T-cell (primary cell): ENCODE measurements around the gene SPATA17. TPM values are rescaled to one million over a fixed set of nuclear protein-coding genes. Genes with fewer than 3 reads are reported as not detected.

Experiments used
- ATAC-seq, 4 experiments: fragments of 200-7000 bp in 3 of 4; fragments of 150-1000 bp in 1 of 4; cut with Tn5 transposase; replicated peaks in 1 of 4; 1 replicate in 3 of 4; 2 replicates in 1 of 4; pipeline ENCODE4 v1.10.0; 2021; ENCODE audit warnings: moderate library complexity in 3 of 4, mild to moderate bottlenecking in 2 of 4, moderate number of reproducible peaks in 1 of 4
- CTCF ChIA-PET, 2 donors: fragments of 300-600 bp; sonication (Branson Sonifier 250); formaldehyde crosslinking; loops; one replicate each; lab custom pipeline; 2022; ENCODE audit warnings: antibody characterized with exemption in 2 of 2; lab: Charles Lee
- POLR2A ChIA-PET, 2 donors: fragments of 300-600 bp; sonication (Branson Sonifier 250); formaldehyde crosslinking; loops; one replicate each; lab custom pipeline; 2022; ENCODE audit warnings: antibody characterized with exemption in 2 of 2; lab: Charles Lee
- DNase-seq, 35 experiments: peaks; one replicate each; pipeline versions ENCODE4 v3.0.0 to v3.0.0-alpha.2; 2013 to 2023
- H3K27ac ChIP-seq: one replicate; pipeline ENCODE4 v1.5.1; 2013; ENCODE audit warnings: low read length
- H3K27me3 ChIP-seq, 2 experiments: replicated peaks in 1 of 2; 1 replicate in 1 of 2; 2 replicates in 1 of 2; pipeline versions ENCODE4 v1.6.1 to v1.7.0; 2013; ENCODE audit warnings: low read length in 1 of 2, mixed read lengths in 1 of 2; ENCODE audit not compliant: control insufficient read depth in 2 of 2, insufficient read depth in 2 of 2; ENCODE audit errors: extremely low read depth in 1 of 2
- H3K36me3 ChIP-seq, 2 donors: 1 replicate in 1 of 2; 2 replicates in 1 of 2; pipeline versions ENCODE4 v1.6.1 to v1.7.0; 2013; ENCODE audit warnings: low read length in 1 of 2; ENCODE audit not compliant: control insufficient read depth in 2 of 2, insufficient read depth in 1 of 2; ENCODE audit errors: extremely low read depth in 1 of 2
- H3K4me1 ChIP-seq, 2 experiments: 1 replicate in 1 of 2; 2 replicates in 1 of 2; pipeline versions ENCODE4 v1.6.1 to v1.7.0; 2013; ENCODE audit warnings: low read length in 2 of 2, mixed read lengths in 1 of 2; ENCODE audit not compliant: insufficient read depth in 2 of 2, control insufficient read depth in 1 of 2; ENCODE audit errors: extremely low read depth in 1 of 2
- H3K4me3 ChIP-seq, 2 donors: 1 replicate in 1 of 2; 2 replicates in 1 of 2; pipeline versions ENCODE4 v1.5.1 to v1.7.0; 2013; ENCODE audit warnings: mild to moderate bottlenecking in 2 of 2, low read length in 1 of 2, moderate library complexity in 1 of 2; ENCODE audit not compliant: control insufficient read depth in 1 of 2; ENCODE audit errors: extremely low read depth in 1 of 2
- H3K9me3 ChIP-seq: 2 replicates; pipeline ENCODE4 v1.7.0; 2013
- H3K27ac Mint-ChIP-seq, 2 donors: one replicate each; pipeline ENCODE4 v1.8.0; 2020 to 2021; ENCODE audit warnings: mild to moderate bottlenecking in 2 of 2, mixed read lengths in 2 of 2
- H3K27me3 Mint-ChIP-seq, 2 donors: one replicate each; pipeline ENCODE4 v1.8.0; 2021 to 2022; ENCODE audit warnings: mixed read lengths in 2 of 2
- H3K36me3 Mint-ChIP-seq: one replicate; pipeline ENCODE4 v1.8.0; 2021; ENCODE audit warnings: mixed read lengths
- H3K4me1 Mint-ChIP-seq, 3 donors: one replicate each; pipeline ENCODE4 v1.8.0; 2020 to 2022; ENCODE audit warnings: mixed read lengths in 3 of 3, mild to moderate bottlenecking in 1 of 3
- H3K4me3 Mint-ChIP-seq, 3 donors: one replicate each; pipeline ENCODE4 v1.8.0; 2020 to 2022; ENCODE audit warnings: mild to moderate bottlenecking in 3 of 3, mixed read lengths in 3 of 3, moderate library complexity in 3 of 3
- H3K9me3 Mint-ChIP-seq, 3 donors: one replicate each; pipeline ENCODE4 v1.8.0; 2020 to 2022; ENCODE audit warnings: mixed read lengths in 3 of 3
- WGBS: methylation state at CpG from one replicate; pipeline ENCODE4 v1.1.5; 2013; ENCODE audit warnings: missing lambda C conversion rate; ENCODE audit not compliant: insufficient coverage; 5-methylcytosine and 5-hydroxymethylcytosine counted together
- total RNA-seq, 35 experiments: library from RNA in 6 of 35; stranded (reverse) in 6 of 35; fragments of 120-200 nt in 1 of 35; gene quantifications; one replicate each; pipeline versions ENCODE4 v1.2.1 to v1.2.4 and lab custom pipeline; 2013 to 2026

The SPATA17 gene
- total RNA-seq, 5 donors from 2014 or later (not counting 1 experiment from before 2014, with no cell fraction given) = 0.44 TPM; not detected in 4

DNA sequence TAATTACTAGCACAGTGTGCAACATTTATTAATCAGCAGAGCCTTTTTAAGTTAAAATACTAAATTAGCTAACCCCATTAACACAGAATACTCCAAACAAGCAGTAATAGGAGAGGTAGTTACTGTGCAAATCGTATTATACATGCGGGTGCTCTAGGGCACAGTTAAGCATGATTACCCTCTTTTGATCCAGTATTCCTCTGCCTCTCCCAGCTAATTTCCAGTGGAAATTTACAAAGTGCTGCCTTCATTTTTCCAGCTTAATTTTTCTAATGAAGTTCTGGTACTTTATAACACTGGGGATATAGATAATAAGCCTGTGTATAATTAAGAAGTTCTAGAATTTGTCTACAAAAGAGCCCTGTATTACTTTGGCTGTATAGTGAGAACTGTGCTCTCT, 159.9 kb downstream of the SPATA17 start:
- Histone ChIP-seq H3K4me3 (no peak overlapping the region), H3K27ac (no peak overlapping the region), H3K36me3 (no peaks in the 10 kb centered on the region), H3K4me1 (no peaks in the 10 kb centered on the region), H3K9me3 (no peaks in the 10 kb centered on the region), H3K27me3 (no peaks in the 10 kb centered on the region)
- no peaks in the 10 kb centered on the region for H3K4me1 Mint-ChIP-seq
- no peak for DNase-seq
- no peak for ATAC-seq
- no CpG with 5 or more reads among the region's 2 CpGs for WGBS
- H3K9me3 Mint-ChIP-seq = peaks cover 0 to 6% (median 4%) of the 10 kb centered on the region in 3 donors
- no peak overlapping the region for H3K4me3 Mint-ChIP-seq
- ChIA-PET CTCF (no interaction called here), POLR2A (no interaction called here)
- no peak overlapping the region for H3K27ac Mint-ChIP-seq
- H3K27me3 Mint-ChIP-seq = no peaks in the 10 kb centered on the region
- no peaks in the 10 kb centered on the region for H3K36me3 Mint-ChIP-seq

DNA sequence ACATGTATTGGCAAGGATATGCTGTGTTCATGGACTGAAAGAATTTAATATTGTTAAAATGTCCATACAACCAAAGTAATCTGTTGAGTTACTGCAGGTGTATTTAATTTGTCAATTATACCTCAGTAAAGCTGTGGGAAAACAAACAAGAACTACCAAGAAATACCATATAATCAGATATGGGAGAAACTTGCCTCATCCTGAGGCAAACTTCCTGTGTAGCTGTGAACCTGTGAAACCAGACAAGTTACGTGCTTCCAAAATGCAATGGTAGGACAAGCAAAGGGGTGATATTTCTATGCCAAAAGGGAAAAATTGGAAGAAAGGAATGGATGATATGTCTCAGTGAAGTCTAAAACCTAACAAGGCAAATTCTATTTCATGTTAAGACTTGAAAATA, 174.6 kb downstream of the SPATA17 start:
- Histone ChIP-seq H3K36me3 (no peaks in the 10 kb centered on the region), H3K9me3 (no peaks in the 10 kb centered on the region), H3K4me3 (no peak overlapping the region), H3K4me1 (no peaks in the 10 kb centered on the region), H3K27me3 (no peaks in the 10 kb centered on the region), H3K27ac (no peak overlapping the region)
- ATAC-seq (no peak), DNase-seq (no peak)
- H3K4me3 Mint-ChIP-seq = no peak overlapping the region
- ChIA-PET CTCF (no interaction called here), POLR2A (no interaction called here)
- H3K27ac Mint-ChIP-seq = no peak overlapping the region
- H3K4me1 Mint-ChIP-seq = no peaks in the 10 kb centered on the region
- peaks cover 0 to 2% (median 0%) of the 10 kb centered on the region in 3 donors for H3K9me3 Mint-ChIP-seq
- no peaks in the 10 kb centered on the region for H3K27me3 Mint-ChIP-seq
- H3K36me3 Mint-ChIP-seq = no peaks in the 10 kb centered on the region
- no CpG with 5 or more reads among the region's 1 CpG for WGBS

DNA sequence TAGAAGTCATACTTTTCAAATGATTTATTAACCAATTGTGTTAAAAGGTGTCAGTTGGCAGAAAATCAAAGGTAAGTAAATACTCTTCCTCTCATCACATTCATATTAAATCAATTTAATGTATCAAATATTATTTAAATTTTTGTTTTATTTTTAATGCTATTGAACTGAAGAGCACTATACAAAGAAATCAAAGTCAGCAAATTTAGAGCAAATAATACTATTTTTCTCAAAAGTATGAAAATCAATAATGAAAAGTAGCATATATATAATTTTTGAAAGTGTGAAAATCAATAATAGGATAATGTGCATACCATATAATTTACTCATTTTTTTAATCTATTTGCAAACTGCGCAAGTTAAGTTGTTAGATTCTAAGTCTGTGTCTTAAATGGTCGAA, 181.0 kb downstream of the SPATA17 start:
- no peaks in the 10 kb centered on the region for H3K27me3 ChIP-seq
- Mint-ChIP-seq H3K9me3 (peaks cover 1 to 8% (median 3%) of the 10 kb centered on the region in 3 donors), H3K36me3 (no peaks in the 10 kb centered on the region), H3K4me3 (no peak overlapping the region), H3K27ac (no peak overlapping the region), H3K27me3 (no peaks in the 10 kb centered on the region), H3K4me1 (no peaks in the 10 kb centered on the region)
- no peak overlapping the region for H3K27ac ChIP-seq
- no peaks in the 10 kb centered on the region for H3K9me3 ChIP-seq
- no peak for DNase-seq
- H3K4me1 ChIP-seq = no peaks in the 10 kb centered on the region
- H3K36me3 ChIP-seq = no peaks in the 10 kb centered on the region
- ATAC-seq = no peak
- no peak overlapping the region for H3K4me3 ChIP-seq
- CTCF ChIA-PET = no interaction called here
- no CpG with 5 or more reads among the region's 2 CpGs for WGBS
- POLR2A ChIA-PET = no interaction called here

DNA sequence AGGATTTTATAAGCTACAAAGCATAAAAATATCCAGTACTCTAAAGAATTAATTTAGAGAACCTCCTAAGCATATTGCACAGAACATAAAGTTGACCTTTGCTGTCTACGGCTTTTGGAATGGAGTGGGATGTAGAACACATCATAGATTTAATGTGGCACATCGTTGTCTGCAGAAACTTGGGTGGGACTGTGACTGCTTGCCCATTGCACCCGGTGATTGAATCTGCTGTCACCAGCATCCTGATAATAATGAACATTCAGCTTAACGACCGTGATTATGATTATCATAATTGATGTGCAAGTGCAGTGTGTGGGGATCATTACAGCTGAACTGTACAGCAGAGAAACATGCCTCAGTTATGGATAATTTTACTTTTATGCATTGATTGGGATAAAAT, 181.9 kb downstream of the SPATA17 start:
- peaks cover 9 to 14% (median 10%) of the 10 kb centered on the region in 3 donors for H3K9me3 Mint-ChIP-seq

DNA sequence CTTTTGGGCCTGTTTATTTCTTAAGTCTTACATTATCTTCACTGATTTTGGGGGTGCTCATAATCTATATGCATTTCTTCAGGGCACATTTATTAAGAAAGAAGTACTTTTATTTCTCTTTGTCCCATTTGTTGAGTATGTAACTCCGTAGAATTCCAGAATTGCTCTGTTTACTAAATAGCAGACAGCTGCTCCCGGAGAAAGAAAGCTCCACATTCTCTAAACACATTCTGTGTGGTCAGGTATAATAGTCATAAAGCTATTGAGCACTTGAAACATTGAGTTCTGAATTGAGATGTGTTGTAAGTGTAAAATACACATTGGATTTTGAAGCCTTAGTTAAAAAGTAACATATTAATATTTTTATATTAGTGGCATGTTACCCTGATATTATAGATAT, 206.5 kb downstream of the SPATA17 start:
- no peak overlapping the region for H3K27ac ChIP-seq
- Mint-ChIP-seq H3K9me3 (peaks cover 0 to 4% (median 0%) of the 10 kb centered on the region in 3 donors), H3K36me3 (no peaks in the 10 kb centered on the region), H3K27ac (no peak overlapping the region), H3K27me3 (no peaks in the 10 kb centered on the region), H3K4me1 (no peaks in the 10 kb centered on the region), H3K4me3 (no peak overlapping the region)
- no peaks in the 10 kb centered on the region for H3K36me3 ChIP-seq
- ChIA-PET CTCF (no interaction called here), POLR2A (no interaction called here)
- no peak overlapping the region for H3K4me3 ChIP-seq
- H3K9me3 ChIP-seq = no peaks in the 10 kb centered on the region
- H3K4me1 ChIP-seq = no peaks in the 10 kb centered on the region
- DNase-seq (no peak), ATAC-seq (no peak)
- H3K27me3 ChIP-seq = no peaks in the 10 kb centered on the region
- WGBS = no CpG with 5 or more reads among the region's 2 CpGs

More for the DNA sequence above, 181.9 kb downstream of the SPATA17 start:
- Histone ChIP-seq H3K27ac (no peak overlapping the region), H3K4me3 (no peak overlapping the region), H3K36me3 (no peaks in the 10 kb centered on the region), H3K4me1 (no peaks in the 10 kb centered on the region), H3K9me3 (no peaks in the 10 kb centered on the region), H3K27me3 (no peaks in the 10 kb centered on the region)
- ATAC-seq (no peak), DNase-seq (no peak)
- ChIA-PET CTCF (interaction anchor here in 1 of 2 donors (0.6 kb wide), 1 partner anchor 305 kb away, joined by 4 read pairs; no protein-coding TSS in a partner anchor), POLR2A (no interaction called here)
- no peak overlapping the region for H3K27ac Mint-ChIP-seq
- no peak overlapping the region for H3K4me3 Mint-ChIP-seq
- H3K4me1 Mint-ChIP-seq = no peaks in the 10 kb centered on the region
- H3K36me3 Mint-ChIP-seq = no peaks in the 10 kb centered on the region
- 86% methylated on average over 3 of the region's 5 CpGs for WGBS
- no peaks in the 10 kb centered on the region for H3K27me3 Mint-ChIP-seq

DNA sequence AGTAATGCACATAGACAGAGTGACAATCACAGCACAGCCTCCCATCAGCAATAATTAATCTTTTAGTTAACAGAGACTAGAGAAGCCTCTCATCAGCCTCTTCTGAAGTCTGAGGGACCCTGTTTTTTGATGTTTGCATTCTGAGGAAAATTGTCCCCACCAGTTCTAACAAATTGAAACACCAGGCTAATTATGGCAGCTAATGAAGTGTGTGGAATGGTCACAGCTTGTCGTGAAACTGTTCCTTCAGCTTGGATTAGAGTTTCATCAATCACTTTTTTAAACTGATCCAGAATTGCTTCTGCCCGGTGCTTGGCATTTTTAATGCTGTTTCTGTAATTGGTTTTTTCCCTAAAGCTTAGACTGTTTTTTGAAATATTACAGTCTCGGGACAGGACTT, 208.0 kb downstream of the SPATA17 start:
- H3K9me3 ChIP-seq = no peaks in the 10 kb centered on the region
- 20% methylated on average over 1 of the region's 3 CpGs for WGBS
- no peaks in the 10 kb centered on the region for H3K4me1 Mint-ChIP-seq
- H3K36me3 ChIP-seq = no peaks in the 10 kb centered on the region
- DNase-seq (no peak), ATAC-seq (no peak)
- H3K4me3 ChIP-seq = no peak overlapping the region
- H3K36me3 Mint-ChIP-seq = no peaks in the 10 kb centered on the region
- no peaks in the 10 kb centered on the region for H3K27me3 ChIP-seq
- POLR2A ChIA-PET = no interaction called here
- CTCF ChIA-PET = no interaction called here
- no peaks in the 10 kb centered on the region for H3K4me1 ChIP-seq
- H3K27me3 Mint-ChIP-seq = no peaks in the 10 kb centered on the region
- peaks cover 0 to 4% (median 0%) of the 10 kb centered on the region in 3 donors for H3K9me3 Mint-ChIP-seq
- no peak overlapping the region for H3K4me3 Mint-ChIP-seq
- no peak overlapping the region for H3K27ac ChIP-seq
- no peak overlapping the region for H3K27ac Mint-ChIP-seq

DNA sequence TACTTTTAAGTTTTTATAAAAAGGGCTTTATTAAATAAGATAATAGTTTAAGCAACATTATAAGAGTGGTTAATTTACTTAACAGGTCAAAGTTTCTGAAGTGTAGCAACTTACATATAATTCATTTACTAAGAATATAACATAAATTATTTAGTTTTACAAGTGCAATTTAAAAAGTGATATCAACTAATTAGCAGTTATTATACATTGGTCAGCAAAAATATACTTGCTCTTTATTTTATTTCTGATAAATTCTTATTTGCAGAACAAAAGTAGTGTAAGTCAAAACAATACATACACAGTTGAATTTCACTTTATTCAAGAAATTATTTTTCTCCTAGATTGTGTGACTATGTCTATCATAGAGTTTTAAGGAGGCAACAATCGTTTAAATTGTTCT, 215.6 kb downstream of the SPATA17 start:
- ChIA-PET POLR2A (no interaction called here), CTCF (no interaction called here)
- Mint-ChIP-seq H3K9me3 (no peaks in the 10 kb centered on the region), H3K36me3 (no peaks in the 10 kb centered on the region), H3K4me1 (no peaks in the 10 kb centered on the region), H3K27me3 (peaks cover 0 to 2% of the 10 kb centered on the region in 2 donors), H3K27ac (no peak overlapping the region), H3K4me3 (no peak overlapping the region)
- H3K4me1 ChIP-seq = no peaks in the 10 kb centered on the region
- no peaks in the 10 kb centered on the region for H3K9me3 ChIP-seq
- no peaks in the 10 kb centered on the region for H3K36me3 ChIP-seq
- DNase-seq (no peak), ATAC-seq (no peak)
- no CpG with 5 or more reads among the region's 1 CpG for WGBS
- no peaks in the 10 kb centered on the region for H3K27me3 ChIP-seq
- no peak overlapping the region for H3K27ac ChIP-seq
- no peak overlapping the region for H3K4me3 ChIP-seq
